Measurements from ENCODE around the gene JOSD1.
"Not testable (repeated sequence)": the region's sequence is repeated elsewhere in the genome, so short reads cannot be mapped to it uniquely, and the experiment has no call there.

JOSD1 gene

DNA sequence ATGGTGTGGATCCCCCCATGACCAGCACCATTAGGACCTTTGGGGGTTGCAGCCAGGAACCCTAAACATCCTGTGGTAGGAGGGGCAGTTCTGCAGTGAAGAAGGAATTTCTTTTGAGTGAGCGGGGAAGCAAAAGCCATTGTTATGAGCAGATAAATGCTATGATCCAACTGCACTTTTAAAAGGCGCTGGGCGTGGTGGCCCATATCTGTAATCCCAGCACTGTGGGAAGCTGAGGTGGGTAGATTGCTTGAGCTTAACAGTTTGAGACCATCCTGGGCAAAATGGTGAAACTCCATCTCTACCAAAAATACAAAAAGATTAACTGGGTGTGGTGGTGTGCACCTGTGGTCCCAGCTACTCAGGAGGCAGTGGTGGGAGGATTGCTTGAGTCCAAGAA, 24.9 kb downstream of the JOSD1 start:
- no peak for DNase-seq

DNA sequence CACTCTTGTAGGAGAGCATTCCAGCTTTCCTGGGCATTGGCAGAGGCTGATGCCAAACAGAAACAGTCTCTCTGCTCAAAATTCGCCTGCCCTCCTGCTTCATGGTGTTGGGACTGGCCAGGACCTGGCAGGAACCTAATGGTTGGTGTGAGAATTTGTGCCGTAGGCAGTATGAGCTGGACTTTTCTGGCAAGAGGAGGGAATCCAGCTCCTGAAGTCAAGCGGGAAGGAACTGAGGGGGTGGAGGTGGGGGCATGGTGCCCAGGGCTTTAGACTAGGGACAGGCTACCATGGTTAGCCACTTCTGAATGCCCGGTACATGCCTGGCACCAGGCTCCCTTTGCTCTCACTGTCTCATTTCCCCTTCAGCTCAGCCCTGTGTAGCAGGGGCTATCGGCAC, 25.9 kb downstream of the JOSD1 start:
- DNase-seq: no peak

DNA sequence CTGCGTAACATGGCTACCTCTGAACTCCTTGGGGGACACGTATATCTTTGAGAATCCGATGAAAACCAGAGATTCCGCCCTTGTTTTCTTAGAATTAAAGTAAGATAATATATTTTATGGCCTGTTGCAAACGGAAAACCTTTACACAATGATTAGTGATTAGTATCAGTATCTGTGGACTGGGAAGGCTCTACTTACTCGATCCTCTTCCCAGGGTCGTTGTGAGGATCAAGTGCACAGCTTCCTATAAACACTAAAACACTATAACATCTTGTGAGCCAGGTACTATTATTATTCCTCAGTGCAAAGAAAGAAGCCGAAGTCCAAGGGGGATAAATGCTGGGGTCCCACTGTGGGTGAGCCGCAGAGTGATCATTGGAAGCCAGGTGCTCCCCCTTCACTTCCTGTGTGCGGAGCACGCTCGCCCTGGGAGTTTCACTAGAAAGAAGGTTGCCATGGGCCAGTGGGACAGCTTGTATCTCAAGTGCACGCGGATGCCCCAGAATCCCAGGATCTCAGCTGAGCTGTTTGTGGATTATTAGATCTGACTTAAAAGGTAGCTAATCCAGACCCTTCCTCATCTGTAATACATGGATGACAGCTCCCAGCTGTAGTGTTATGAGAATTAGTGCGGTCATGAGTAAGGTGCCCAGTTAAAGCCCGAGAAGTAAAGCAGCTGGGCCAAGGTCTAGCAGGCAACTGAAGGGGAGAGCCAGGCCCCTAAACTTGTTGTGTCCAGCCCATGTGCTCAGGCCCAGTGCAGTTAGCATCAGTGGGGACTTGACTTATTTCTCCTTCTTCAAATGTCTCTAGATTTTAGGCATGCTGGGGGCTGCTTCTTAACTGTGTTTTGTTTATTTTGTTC, 43.5 kb downstream of the JOSD1 start:
- DNase-seq: peak; percentile 16

DNA sequence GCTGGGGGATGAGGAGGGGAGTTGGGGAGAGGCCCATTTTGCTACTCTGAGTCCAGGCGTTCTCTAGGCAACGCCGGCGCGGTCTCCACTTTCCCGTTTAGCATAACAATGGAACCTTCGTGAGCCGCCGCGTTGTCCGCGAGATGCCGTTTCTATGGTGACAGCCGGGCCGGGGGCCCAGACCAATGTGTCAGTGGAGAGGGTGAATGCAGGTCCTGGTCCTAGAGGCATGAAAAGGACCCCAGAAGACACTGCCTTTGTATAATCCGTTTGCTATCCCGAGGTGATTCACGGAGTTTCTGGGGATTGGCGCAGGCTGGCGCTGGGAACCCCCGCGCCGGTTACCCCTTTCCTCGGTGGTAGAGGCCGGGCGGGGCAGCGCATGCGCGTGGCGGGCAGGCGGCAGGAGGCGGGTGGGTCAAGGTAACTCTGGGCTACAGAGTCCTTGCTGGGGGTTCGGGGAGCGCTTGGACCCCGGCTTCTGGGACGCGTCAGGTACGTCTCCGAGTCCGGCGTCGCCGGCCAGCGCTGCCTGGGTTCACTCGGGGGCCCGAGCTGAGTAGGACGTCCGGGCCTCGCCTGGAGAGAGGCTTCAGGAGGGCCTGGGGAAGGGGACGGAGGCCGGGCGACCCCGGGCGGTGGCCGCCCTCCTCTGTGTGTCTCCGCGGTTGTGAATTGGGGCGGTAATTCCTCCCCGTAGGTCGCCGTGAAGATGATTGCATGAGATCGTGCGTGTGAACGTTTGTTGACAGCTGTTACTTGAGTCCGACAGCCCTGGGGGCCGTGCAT, 44.3 kb downstream of the JOSD1 start, which contains the start of the genes CBY1 and FAM227A:
Gene CBY1 (plus strand): TSS at position 383 of the 789 bp plus-strand sequence. CDS start 11,417 bp downstream, outside the sequence.
Gene FAM227A (minus strand): TSS at position 137 of the 789 bp plus-strand sequence. CDS start 6,224 bp downstream, outside the sequence.
- peak; percentile 60 for DNase-seq

DNA sequence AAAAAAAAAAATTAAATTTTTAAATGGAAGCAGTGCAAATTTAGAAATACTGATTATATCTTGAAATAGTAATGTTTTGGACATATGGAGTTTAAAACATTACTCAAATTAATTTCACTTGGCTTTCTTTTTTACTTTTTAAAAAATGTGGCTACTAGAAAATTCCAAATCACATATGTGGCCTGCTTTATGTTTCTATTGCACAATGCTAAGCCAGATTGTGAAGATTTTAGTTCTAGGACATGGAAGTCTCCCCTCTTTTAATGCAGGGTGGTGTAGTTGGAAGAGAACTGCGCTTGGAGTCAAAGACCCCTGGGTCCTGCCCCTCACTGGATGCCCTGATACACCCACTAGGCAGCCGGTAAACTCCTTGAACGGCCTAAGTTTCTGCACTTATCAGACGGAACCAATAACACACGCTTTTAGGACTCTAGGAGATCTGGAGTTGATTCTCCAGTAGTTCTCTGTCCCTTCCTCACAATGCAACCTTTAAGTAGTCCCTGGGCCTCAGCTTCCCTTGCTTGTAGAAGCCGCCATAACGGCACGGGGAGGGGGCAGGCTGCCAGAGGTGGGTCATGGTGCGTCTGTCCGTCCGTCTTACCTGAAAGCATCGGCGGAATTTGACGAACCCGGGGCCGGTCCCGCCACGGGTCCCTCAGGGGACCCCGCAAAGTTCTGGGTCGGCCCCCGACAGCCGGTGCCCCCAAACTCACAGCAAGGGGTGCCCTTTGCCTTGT, 45.1 kb downstream of the JOSD1 start:
- no peak for DNase-seq

DNA sequence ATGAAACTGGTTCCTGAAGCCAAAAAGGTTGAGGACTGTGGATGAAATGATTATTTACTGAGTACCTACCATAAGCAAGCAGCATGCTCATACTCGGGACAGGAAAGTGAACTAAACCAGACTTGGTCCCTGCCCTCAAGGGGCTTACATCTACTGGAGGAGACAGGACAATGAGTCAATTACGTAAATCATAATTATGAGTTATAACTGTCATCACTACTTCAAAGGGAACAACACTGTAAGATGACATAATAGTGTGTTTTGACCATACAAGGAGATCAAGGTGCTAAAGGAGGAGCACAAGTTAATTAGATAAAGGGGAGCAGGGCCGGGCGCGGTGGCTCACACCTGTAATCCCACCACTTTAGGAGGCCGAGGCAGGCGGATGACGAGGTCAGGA, 47.0 kb downstream of the JOSD1 start:
- no peak for DNase-seq

DNA sequence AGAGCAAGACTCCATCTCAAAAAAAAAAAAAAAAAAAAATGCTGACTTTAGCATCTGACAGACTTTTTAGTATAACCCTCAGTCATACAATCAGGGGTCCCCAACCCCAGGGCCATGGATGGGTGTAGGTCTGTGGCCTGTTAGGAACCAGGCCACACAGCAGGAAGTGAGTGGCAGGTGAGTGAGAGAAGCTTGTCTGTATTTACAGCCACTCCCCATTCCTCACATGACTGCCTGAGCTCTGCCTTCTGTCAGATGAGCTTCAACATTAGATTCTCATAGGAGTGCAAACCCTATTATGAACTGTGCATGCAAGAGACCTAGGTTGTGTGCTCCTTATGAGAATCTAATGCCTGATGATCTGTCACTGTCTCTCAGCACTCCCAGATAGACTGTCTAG, 47.9 kb downstream of the JOSD1 start:
- no peak for DNase-seq

DNA sequence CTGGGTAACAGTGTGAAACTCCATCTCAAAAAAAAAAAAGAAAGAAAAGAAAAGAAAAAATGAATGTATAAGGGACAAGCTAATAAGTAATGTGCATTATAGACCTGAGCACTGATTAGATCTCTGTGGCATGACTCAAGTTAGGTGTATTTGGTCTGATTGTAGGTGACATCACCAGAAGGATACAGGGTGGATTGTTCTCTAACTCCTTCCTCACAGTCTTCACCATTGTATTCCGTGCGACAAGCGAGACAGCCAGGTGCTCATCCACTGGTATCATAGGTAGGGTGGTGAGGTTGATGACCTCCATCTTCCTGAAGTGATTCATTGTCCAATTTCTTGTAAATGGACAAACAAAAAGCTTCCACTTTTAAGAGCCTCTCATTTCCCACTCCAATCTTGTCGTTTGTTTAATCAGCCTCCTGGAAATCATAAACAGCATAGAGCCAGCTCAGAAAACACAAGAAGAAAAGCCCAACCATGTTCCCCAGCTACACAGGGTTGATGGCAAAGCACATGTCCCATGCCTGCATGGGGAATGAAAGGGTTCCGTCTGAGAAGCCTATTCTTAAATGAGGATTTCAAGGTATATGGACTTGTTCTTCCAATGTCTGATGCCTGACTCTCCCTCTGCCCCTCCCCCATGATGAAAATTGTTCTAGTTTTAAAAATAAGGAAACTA, 50.8 kb downstream of the JOSD1 start:
- DNase-seq: no peak

DNA sequence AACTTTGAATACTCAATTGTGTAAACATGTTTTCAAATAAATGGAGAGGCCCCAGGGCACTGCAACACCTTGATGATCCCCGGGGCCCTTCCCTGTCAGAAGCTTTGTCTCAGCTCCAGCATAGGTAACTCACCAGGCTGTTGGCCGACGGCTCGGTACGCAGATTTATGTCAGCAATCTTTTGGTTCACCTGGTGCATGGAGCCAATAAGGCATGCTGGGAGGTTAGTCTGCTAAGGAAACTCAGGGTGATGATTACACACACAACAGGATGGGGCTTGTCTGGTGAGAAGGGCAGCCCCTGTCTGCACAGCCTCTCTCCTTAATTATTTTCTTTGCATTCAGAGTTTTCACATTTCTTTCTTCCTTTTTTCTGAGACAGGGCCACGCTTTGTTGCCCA, 55.3 kb downstream of the JOSD1 start:
- DNase-seq: no peak

DNA sequence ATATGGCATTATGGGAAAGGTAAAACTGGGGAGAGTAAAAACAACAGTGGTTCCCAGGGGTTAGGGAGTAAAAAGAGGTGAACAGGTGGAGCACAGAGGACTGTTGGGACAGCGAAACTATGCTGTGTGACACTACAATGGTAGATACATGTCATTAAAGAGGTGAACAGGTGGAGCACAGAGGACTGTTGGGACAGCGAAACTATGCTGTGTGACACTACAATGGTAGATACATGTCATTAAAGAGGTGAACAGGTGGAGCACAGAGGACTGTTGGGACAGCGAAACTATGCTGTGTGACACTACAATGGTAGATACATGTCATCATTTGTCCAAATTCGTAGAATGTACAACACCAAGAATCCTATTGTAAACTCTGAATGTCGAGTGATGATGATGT, 56.5 kb downstream of the JOSD1 start:
- DNase-seq: not testable (repeated sequence)

DNA sequence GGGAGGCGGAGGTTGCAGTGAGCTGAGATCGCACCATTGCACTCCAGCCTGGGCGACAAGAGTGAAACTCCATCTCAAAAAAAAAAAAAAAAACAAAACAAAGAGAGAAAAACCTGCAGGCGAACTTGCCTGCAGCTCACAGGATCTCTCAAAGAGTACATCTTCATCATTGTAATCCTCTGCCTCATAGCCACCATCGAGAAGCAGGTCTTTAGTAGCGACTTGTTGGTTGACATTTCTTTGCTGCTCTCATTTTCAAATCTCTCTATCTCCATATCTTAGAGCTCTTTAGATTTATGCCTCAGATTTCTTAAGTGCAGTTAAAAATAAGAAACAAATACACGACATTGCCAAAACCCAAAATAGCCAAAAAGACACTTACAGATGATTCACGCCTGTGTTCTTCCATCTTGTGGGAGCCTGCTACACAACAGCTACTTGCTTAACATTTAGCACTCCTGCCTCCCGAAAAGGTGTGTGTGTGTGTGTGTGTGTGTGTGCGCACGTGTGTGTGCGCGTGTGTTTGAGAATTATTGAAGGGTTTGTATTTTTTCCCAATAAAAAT, 59.2 kb downstream of the JOSD1 start:
- DNase-seq: no peak

DNA sequence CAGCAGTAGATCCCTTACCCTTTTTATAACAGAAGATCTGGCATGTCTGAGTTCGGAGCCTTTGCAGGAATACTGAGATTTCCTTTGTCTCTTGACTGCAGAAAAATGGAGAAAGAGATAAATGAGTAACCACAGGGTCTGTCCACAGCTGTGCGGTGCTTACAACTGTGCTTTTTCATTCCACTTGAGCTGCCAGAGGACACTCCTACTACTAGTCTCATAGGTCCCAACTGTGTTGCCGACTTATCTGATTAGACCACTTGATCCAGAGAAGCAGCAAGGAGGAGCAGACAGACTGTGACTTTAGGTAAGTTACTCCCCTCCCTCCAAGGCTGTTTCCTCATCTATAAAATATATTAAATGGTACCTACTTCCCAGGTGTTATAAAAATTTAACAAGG, 62.0 kb downstream of the JOSD1 start:
- DNase-seq: no peak

DNA sequence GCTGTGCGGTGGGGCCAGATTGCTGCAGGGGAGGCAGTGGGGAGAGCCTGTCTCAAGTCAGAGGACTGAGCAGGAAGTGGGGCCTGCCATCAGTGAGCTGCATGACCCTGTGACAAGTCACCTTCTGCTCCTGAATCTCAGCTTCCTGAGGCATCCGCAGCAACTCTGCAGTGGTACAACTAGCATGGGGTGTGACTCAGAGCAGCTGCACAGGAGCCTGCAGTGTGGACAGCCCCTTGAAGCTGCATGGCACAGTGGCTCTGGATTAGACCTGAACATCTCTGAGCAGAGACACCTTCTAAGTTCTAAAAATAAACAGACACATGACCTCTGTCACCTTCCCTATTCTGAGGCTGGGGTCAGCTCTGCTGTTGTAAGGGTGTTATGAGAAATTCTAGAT, 62.5 kb downstream of the JOSD1 start:
- DNase-seq: no peak
